NCI-H2196 (cell line): ENCODE data around the gene CPE.
"Not testable (repeated sequence)": the region's sequence is repeated elsewhere in the genome, so short reads cannot be mapped to it uniquely, and the experiment has no call there.

ENCODE experiments used
- DNase-seq: peaks from one replicate; lab custom pipeline; 2025; ENCODE audit not compliant: unreplicated experiment; lab: John Stamatoyannopoulos, UW

Gene CPE

DNA sequence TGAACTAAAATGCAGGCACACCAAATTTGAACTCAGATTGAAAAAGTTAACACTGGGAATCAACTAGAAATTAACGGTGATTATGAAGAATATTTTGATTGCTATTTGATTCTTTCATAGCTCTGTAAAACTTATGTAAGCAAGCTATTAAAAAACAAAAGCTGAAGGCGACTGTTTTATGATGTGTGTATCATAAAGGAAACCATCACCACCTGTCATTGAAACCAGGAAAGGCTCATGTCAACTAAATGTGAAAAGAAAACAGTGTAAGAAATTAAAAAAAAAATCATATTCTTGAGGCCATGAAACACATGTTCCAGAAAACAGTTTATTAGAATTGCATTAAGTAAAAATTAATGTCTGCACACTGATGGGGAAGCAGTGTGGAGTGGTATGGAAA, 24.2 kb downstream of the CPE start:
- DNase-seq = no peak

DNA sequence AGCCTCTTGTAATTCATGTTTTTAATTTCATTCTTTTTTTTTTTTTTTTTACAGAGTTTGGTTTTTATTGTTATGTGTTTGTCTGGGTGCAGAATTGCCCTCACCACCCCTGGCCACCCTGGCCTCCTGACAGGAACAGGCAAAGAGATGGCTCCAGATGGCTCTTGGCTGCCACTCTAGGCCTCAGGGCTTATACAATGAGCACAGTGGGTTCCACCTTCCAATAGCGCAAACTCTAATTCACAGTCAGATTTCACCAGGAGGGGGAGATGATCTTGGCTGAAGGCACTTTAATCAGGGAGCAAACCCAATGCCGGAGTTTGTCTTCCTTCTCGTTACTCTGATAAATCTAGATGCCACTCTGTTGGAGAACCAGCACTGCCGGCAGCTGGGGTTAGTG, 24.8 kb downstream of the CPE start:
- DNase-seq = no peak

- no peak for DNase-seq
These were observed 25.3 kb downstream of the CPE start for GRCh38 chr4:165404080-165404479.

DNA sequence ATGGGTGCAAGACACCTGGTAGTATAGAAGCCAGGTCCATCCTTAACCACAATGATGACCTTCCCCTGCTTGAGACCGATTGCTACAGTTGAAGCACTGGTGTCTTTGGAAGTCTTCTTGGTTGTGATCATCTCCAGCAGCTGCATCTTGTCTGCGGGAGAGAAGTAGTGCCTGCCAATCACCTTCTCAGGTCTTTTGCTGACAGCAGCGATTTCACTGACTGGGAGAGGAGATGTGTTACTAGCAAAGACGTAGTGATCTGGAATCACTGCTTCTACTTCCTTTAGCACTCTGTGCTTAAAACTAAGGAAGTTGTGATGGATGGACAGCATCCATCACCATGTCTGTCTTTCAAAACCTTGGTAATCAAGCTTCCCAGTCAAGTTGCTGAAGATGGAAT, 25.9 kb downstream of the CPE start:
- no peak for DNase-seq

DNA sequence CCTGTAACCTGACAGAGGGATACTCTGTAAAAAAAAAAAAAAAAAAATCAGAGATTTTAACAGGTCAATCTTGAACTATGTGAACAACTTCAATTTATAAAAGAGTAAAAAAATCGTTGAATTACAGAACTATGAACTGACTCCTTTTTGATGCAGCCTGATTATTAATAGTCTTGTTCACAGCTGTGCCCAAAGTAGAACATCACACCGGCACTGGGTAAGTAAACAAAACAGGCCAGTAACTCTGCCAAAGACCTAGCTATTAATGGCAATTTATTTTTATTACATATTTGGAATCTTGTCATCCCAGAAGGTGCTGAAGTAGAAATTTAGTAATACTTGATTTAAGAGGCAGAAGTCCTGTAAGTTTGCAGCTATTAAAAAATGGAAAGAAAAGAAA, 31.4 kb downstream of the CPE start:
- no peak for DNase-seq

GRCh38 chr4:165415910-165416309, 37.1 kb downstream of the CPE start:
- no peak for DNase-seq

- no peak for DNase-seq
These were observed 39.3 kb downstream of the CPE start for GRCh38 chr4:165418073-165418472.

GRCh38 chr4:165425629-165426028, 46.8 kb downstream of the CPE start:
- no peak for DNase-seq

GRCh38 chr4:165426331-165426730, 47.5 kb downstream of the CPE start:
- no peak for DNase-seq

GRCh38 chr4:165426823-165427222, 48.0 kb downstream of the CPE start:
- no peak for DNase-seq

- no peak for DNase-seq
These were observed 50.1 kb downstream of the CPE start for GRCh38 chr4:165428957-165429356.

- DNase-seq = no peak
These were observed 54.7 kb downstream of the CPE start for GRCh38 chr4:165433529-165433928.

DNA sequence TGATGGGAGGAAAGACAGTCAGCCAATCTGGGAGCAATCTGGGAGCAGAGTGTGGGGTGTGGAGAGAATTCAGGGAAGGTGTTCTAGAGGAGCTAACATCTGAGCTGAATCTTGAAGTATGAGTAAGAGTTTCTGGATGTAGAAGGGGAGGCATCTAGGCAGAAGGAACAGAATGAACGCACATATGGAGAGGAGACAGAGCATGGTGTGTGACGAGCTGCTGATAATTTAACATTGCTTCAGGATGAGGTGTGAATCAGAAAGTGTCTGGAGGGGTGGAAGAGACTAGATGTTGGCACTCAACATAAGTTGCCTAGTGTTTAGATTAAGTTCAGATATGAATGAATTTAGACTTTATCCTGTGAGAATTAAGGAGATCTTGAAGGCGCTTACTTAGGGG, 58.9 kb downstream of the CPE start:
- no peak for DNase-seq

GRCh38 chr4:165439344-165439743, 60.5 kb downstream of the CPE start:
- DNase-seq = no peak

- no peak for DNase-seq
These were observed 61.2 kb downstream of the CPE start for GRCh38 chr4:165439981-165440380.

- no peak for DNase-seq
These were observed 61.8 kb downstream of the CPE start for GRCh38 chr4:165440415-165441158.

DNA sequence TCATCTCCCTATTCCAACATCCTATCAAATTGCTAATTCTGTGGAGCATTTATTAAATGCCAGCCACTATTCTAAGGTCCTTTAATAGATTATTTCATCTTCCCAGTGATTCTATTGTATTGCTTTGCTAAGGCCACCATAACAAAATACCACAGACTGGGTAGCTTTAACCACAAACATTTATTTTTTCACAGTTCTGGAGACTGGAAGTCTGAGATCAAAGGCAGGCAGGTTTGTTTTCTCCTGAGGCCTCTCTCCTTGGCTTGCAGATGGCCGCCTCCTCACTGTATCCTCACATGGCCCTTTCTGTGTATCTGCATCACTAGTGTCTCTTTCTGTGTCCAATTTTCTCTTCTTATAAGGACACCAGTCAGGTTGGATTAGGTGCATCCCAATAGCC, 64.5 kb downstream of the CPE start:
- DNase-seq = no peak

DNA sequence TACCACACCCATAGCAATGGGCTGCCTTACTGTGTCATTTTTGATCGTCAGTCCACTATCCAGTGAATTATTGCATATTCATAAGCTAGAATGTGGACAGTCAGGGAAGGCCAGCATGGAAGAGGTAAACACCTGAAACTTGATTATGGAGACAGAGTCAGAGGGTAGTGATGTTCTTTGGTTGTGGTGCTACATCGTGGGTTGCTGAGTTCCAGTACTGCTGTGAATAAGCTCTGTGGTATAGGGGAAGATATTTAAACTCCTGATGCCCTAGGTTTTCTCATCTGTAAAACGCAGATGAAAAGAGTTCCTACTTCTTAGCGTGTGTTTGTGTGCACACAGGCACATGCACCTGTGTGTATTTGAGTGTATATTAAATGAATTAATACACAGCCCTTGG, 69.9 kb downstream of the CPE start:
- no peak for DNase-seq

GRCh38 chr4:165449333-165449732, 70.5 kb downstream of the CPE start:
- DNase-seq = no peak

DNA sequence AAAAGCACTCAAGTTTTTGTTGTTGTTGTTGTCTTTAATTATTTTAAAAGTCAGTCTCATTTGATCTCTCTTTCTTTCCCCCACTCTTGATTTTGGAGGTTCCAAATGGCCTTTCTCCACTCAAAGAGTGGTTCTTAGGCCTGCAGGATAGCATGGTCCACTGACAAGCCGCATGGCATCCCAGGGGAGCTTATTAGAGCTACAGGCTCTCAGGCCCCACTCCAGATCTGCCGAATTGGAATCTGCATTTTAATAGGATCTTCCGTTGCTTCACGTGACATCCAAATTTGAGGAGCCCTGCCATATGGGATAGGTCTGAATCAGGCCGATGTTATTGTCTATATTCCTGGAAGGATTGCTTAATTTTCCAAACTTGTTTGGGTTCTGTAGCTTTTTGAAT, 72.1 kb downstream of the CPE start:
- no peak for DNase-seq

DNA sequence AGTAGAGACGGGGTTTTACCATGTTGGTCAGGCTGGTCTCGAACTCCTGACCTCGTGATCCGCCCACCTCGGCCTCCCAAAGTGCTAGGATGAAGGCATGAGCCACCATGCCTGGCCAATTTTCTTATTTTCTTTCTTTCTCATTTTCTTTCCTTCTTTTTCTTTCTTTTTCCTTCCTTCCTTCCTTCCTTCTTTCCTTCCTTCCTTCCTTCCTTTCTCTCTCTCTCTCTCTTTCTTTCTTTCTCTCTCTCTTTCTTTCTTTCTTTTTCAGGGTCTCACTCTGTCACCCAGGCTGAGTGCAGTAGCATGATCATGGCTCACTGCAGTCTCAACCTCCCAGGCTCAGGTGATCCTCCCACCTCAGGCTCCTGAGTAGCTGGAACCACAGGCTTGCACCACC, 74.3 kb downstream of the CPE start:
- DNase-seq = not testable (repeated sequence)

DNA sequence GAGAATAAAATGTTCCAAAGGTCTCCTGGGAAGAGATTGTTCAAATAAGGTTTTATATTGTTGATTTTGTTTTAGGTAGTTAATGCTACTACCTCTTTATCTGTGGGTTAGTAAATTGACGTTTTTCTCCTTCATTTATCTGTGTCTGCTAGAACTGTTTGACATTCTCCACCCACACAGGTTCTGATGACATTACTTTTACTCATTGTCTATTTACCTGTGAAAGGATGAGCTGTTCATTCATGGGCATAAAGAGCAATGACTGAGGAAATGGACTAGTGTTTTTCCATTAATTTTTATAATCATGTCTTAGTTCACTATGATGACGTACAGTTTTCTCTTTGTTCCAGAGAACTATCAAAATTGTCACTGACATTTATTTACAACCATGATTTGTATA, 75.6 kb downstream of the CPE start:
- no peak for DNase-seq

GRCh38 chr4:165457793-165458192, 79.0 kb downstream of the CPE start:
- no peak for DNase-seq
